Liver (tissue), 9 donors: ENCODE data around the gene ELAVL2. TPM values are rescaled to one million over a fixed set of nuclear protein-coding genes. Genes with fewer than 3 reads are reported as not detected.

Experiments used
- DNase-seq: peaks from one replicate; pipeline ENCODE4 v3.0.0-alpha.2; 2017; ENCODE audit warnings: low spot score
- H3K27ac ChIP-seq, 2 donors: one replicate each; pipeline ENCODE4 v1.7.0; 2013; ENCODE audit warnings: inconsistent platforms in 2 of 2, low read length in 2 of 2, control low read depth in 1 of 2, low read depth in 1 of 2, mild to moderate bottlenecking in 1 of 2
- H3K27me3 ChIP-seq, 4 donors: one replicate each; pipeline versions ENCODE4 v1.6.1 to v1.7.0; 2013; ENCODE audit warnings: low read length in 3 of 4, inconsistent platforms in 1 of 4, mild to moderate bottlenecking in 1 of 4, moderate library complexity in 1 of 4; ENCODE audit not compliant: control insufficient read depth in 4 of 4, insufficient read depth in 4 of 4
- H3K36me3 ChIP-seq, 4 donors: one replicate each; pipeline versions ENCODE4 v1.6.1 to v1.7.0; 2013; ENCODE audit warnings: low read length in 3 of 4, mild to moderate bottlenecking in 3 of 4, low read depth in 1 of 4, moderate library complexity in 1 of 4; ENCODE audit not compliant: control insufficient read depth in 4 of 4, insufficient read depth in 3 of 4
- H3K4me1 ChIP-seq, 4 donors: one replicate each; pipeline versions ENCODE4 v1.6.1 to v1.7.0; 2013; ENCODE audit warnings: low read length in 3 of 4, mild to moderate bottlenecking in 3 of 4, moderate library complexity in 1 of 4; ENCODE audit not compliant: control insufficient read depth in 4 of 4, insufficient read depth in 4 of 4
- H3K4me3 ChIP-seq, 3 donors: one replicate each; pipeline versions ENCODE4 v1.6.1 to v1.7.0; 2013; ENCODE audit warnings: low read length in 3 of 3, control low read depth in 1 of 3, low read depth in 1 of 3, mild to moderate bottlenecking in 1 of 3
- H3K9ac ChIP-seq, 2 donors: one replicate each; pipeline ENCODE4 v1.7.0; 2013; ENCODE audit warnings: low read length in 2 of 2, mild to moderate bottlenecking in 2 of 2, moderate library complexity in 2 of 2, control low read depth in 1 of 2, low read depth in 1 of 2
- H3K9me3 ChIP-seq, 4 donors: one replicate each; pipeline versions ENCODE4 v1.6.1 to v1.7.0; 2013; ENCODE audit warnings: low read length in 3 of 4; ENCODE audit not compliant: control insufficient read depth in 4 of 4
- ATF3 ChIP-seq: IDR thresholded peaks from 2 replicates; pipeline ENCODE4 v1.6.1; 2016; ENCODE audit warnings: antibody characterized with exemption
- CTCF ChIP-seq: fragments of 150-350 bp; IDR thresholded peaks from 2 replicates; pipeline ENCODE4 v1.5.1; 2017; ENCODE audit warnings: improper control_type of control experiment, low read depth, low read length; ENCODE audit not compliant: missing input control
- EGR1 ChIP-seq, 2 donors: IDR thresholded peaks; 2 replicates each; pipeline ENCODE4 v1.6.1; 2016 to 2018; ENCODE audit warnings: antibody characterized with exemption in 2 of 2, low read depth in 2 of 2
- FOXA1 ChIP-seq: IDR thresholded peaks from 2 replicates; pipeline ENCODE4 v1.6.1; 2016; ENCODE audit warnings: antibody characterized with exemption
- FOXA2 ChIP-seq: IDR thresholded peaks from 2 replicates; pipeline ENCODE4 v1.6.1; 2016; ENCODE audit warnings: antibody characterized with exemption
- GABPA ChIP-seq, 2 donors: IDR thresholded peaks in 1 of 2; conservative IDR thresholded peaks in 1 of 2; 2 replicates each; pipeline ENCODE4 v1.6.1; 2016; ENCODE audit warnings: antibody characterized with exemption in 2 of 2, mild to moderate bottlenecking in 1 of 2, moderate library complexity in 1 of 2
- HNF4G ChIP-seq: IDR thresholded peaks from 2 replicates; pipeline ENCODE4 v1.6.1; 2016; ENCODE audit warnings: antibody characterized with exemption
- JUND ChIP-seq, 2 donors: IDR thresholded peaks; 2 replicates each; pipeline ENCODE4 v1.6.1; 2016; ENCODE audit warnings: antibody characterized with exemption in 2 of 2
- MAX ChIP-seq: IDR thresholded peaks from 2 replicates; pipeline ENCODE4 v1.6.1; 2016; ENCODE audit warnings: antibody characterized with exemption
- RAD21 ChIP-seq, 2 donors: IDR thresholded peaks; 2 replicates each; pipeline ENCODE4 v1.6.1; 2016; ENCODE audit warnings: antibody characterized with exemption in 2 of 2, mild to moderate bottlenecking in 2 of 2
- REST ChIP-seq: IDR thresholded peaks from 2 replicates; pipeline ENCODE4 v1.6.1; 2016; ENCODE audit warnings: antibody characterized with exemption, mild to moderate bottlenecking
- SP1 ChIP-seq: IDR thresholded peaks from 2 replicates; pipeline ENCODE4 v1.6.1; 2018; ENCODE audit warnings: antibody characterized with exemption, mild to moderate bottlenecking
- TAF1 ChIP-seq: conservative IDR thresholded peaks from 2 replicates; pipeline ENCODE4 v1.6.1; 2016; ENCODE audit warnings: antibody characterized with exemption, mild to moderate bottlenecking
- YY1 ChIP-seq: IDR thresholded peaks from 2 replicates; pipeline ENCODE4 v1.6.1; 2016; ENCODE audit warnings: antibody characterized with exemption, mild to moderate bottlenecking
- ZBTB33 ChIP-seq: IDR thresholded peaks from 2 replicates; pipeline ENCODE4 v1.6.1; 2016; ENCODE audit warnings: antibody characterized with exemption
- WGBS: extraction: QIAGEN DNeasy Blood & Tissue Kit; methylation state at CpG from one replicate; pipeline ENCODE4 v1.1.7; 2013; 5-methylcytosine and 5-hydroxymethylcytosine counted together
- polyA plus RNA-seq, 2 donors: library from polyadenylated mRNA; stranded (reverse) in 1 of 2; unstranded in 1 of 2; fragments of 200-250 nt in 1 of 2; fragments of >200 nt in 1 of 2; fragmentation: Nextera tagmentation in 1 of 2; extraction: Ambion mirVana in 1 of 2; gene quantifications; one replicate each; pipeline versions ENCODE4 v1.2.1 to v1.2.3, GENCODE V29; 2013 to 2015
- total RNA-seq, 2 donors: library from RNA; depleted of rRNA; stranded (reverse); fragments of >200 nt; gene quantifications; one replicate each; pipeline ENCODE4 v1.2.3, GENCODE V29; 2014
- donor health status: healthy.
- donor health status: healthy.
- donor health status: healthy.
- donor health status: healthy.
- donor health status: healthy.

Gene ELAVL2
- total and polyA plus RNA-seq, 4 donors: 0.19 TPM; not detected in 3

DNA sequence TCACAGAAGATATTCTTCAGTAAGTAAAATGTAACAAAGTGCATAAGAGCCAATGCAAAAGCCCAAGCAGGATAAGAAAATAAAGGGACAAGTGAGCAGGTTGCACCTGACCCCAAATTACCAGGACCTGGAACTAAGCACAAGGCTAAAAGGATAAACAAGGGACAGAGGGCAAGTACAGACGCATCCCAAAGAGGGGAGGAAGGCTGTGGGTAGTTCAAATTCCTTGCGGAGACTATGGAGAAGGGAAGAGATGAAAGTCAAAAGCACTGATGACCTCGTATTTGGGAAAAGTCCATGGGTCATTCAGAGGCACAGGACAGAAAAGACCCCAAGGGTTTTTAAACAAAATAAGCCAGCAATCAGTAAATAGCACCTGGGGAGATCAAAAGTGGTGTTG lies 11.8 kb downstream of the ELAVL2 start:
- Histone ChIP-seq H3K36me3 (no peaks in the 10 kb centered on the region), H3K4me3 (no peak overlapping the region), H3K27me3 (peaks cover 0 to 5% (median 0%) of the 10 kb centered on the region in 4 donors), H3K27ac (no peak overlapping the region), H3K9me3 (peaks cover 0 to 3% (median 0%) of the 10 kb centered on the region in 4 donors), H3K4me1 (no peaks in the 10 kb centered on the region), H3K9ac (no peak overlapping the region)
- DNase-seq: no peak
- 33% methylated on average over 3 of the region's 3 CpGs for WGBS
- TF ChIP-seq ATF3 (no peak), EGR1 (IDR thresholded peaks at IDR 0.05; ENCODE audit: low read depth in 2 of 2) (no peak), RAD21 (IDR thresholded peaks at IDR 0.05) (no peak), MAX (no peak), REST (no peak), ZBTB33 (no peak), CTCF (no peak), JUND (IDR thresholded peaks at IDR 0.05) (no peak), GABPA (IDR thresholded peaks at IDR 0.05 in 1 of 2, conservative IDR thresholded peaks at IDR 0.05 in 1 of 2) (no peak), TAF1 (no peak), YY1 (no peak), HNF4G (no peak), SP1 (no peak)

- DNase-seq: no peak
- WGBS: 83% methylated on average over 1 of the region's 1 CpG
- TF ChIP-seq TAF1 (no peak), FOXA1 (no peak), YY1 (no peak), SP1 (no peak), FOXA2 (no peak), HNF4G (no peak), ZBTB33 (no peak), REST (no peak), JUND (IDR thresholded peaks at IDR 0.05) (no peak), CTCF (no peak), GABPA (IDR thresholded peaks at IDR 0.05 in 1 of 2, conservative IDR thresholded peaks at IDR 0.05 in 1 of 2) (no peak)
Measured at GRCh38 chr9:23812673-23813072, 13.4 kb downstream of the ELAVL2 start.

More at GRCh38 chr9:23812673-23813072, 13.4 kb downstream of the ELAVL2 start:
- peaks cover 0 to 3% (median 0%) of the 10 kb centered on the region in 4 donors for H3K9me3 ChIP-seq
- H3K27me3 ChIP-seq: no peaks in the 10 kb centered on the region
- H3K36me3 ChIP-seq: no peaks in the 10 kb centered on the region
- no peak overlapping the region for H3K4me3 ChIP-seq
- H3K4me1 ChIP-seq: no peaks in the 10 kb centered on the region
- H3K27ac ChIP-seq: no peak overlapping the region
- no peak overlapping the region for H3K9ac ChIP-seq
